Liver (tissue), 9 donors: ENCODE measurements around the gene HINT1. TPM values are rescaled to one million over a fixed set of nuclear protein-coding genes. Genes with fewer than 3 reads are reported as not detected.

Source experiments
- DNase-seq: peaks from one replicate; pipeline ENCODE4 v3.0.0-alpha.2; 2017; ENCODE audit warnings: low spot score
- H3K27ac ChIP-seq, 2 donors: one replicate each; pipeline ENCODE4 v1.7.0; 2013; ENCODE audit warnings: inconsistent platforms in 2 of 2, low read length in 2 of 2, control low read depth in 1 of 2, low read depth in 1 of 2, mild to moderate bottlenecking in 1 of 2
- H3K27me3 ChIP-seq, 4 donors: one replicate each; pipeline versions ENCODE4 v1.6.1 to v1.7.0; 2013; ENCODE audit warnings: low read length in 3 of 4, inconsistent platforms in 1 of 4, mild to moderate bottlenecking in 1 of 4, moderate library complexity in 1 of 4; ENCODE audit not compliant: control insufficient read depth in 4 of 4, insufficient read depth in 4 of 4
- H3K36me3 ChIP-seq, 4 donors: one replicate each; pipeline versions ENCODE4 v1.6.1 to v1.7.0; 2013; ENCODE audit warnings: low read length in 3 of 4, mild to moderate bottlenecking in 3 of 4, low read depth in 1 of 4, moderate library complexity in 1 of 4; ENCODE audit not compliant: control insufficient read depth in 4 of 4, insufficient read depth in 3 of 4
- H3K4me1 ChIP-seq, 4 donors: one replicate each; pipeline versions ENCODE4 v1.6.1 to v1.7.0; 2013; ENCODE audit warnings: low read length in 3 of 4, mild to moderate bottlenecking in 3 of 4, moderate library complexity in 1 of 4; ENCODE audit not compliant: control insufficient read depth in 4 of 4, insufficient read depth in 4 of 4
- H3K4me3 ChIP-seq, 3 donors: one replicate each; pipeline versions ENCODE4 v1.6.1 to v1.7.0; 2013; ENCODE audit warnings: low read length in 3 of 3, control low read depth in 1 of 3, low read depth in 1 of 3, mild to moderate bottlenecking in 1 of 3
- H3K9ac ChIP-seq, 2 donors: one replicate each; pipeline ENCODE4 v1.7.0; 2013; ENCODE audit warnings: low read length in 2 of 2, mild to moderate bottlenecking in 2 of 2, moderate library complexity in 2 of 2, control low read depth in 1 of 2, low read depth in 1 of 2
- H3K9me3 ChIP-seq, 4 donors: one replicate each; pipeline versions ENCODE4 v1.6.1 to v1.7.0; 2013; ENCODE audit warnings: low read length in 3 of 4; ENCODE audit not compliant: control insufficient read depth in 4 of 4
- EGR1 ChIP-seq, 2 donors: IDR thresholded peaks; 2 replicates each; pipeline ENCODE4 v1.6.1; 2016 to 2018; ENCODE audit warnings: antibody characterized with exemption in 2 of 2, low read depth in 2 of 2
- FOXA1 ChIP-seq: IDR thresholded peaks from 2 replicates; pipeline ENCODE4 v1.6.1; 2016; ENCODE audit warnings: antibody characterized with exemption
- FOXA2 ChIP-seq: IDR thresholded peaks from 2 replicates; pipeline ENCODE4 v1.6.1; 2016; ENCODE audit warnings: antibody characterized with exemption
- GABPA ChIP-seq, 2 donors: IDR thresholded peaks in 1 of 2; conservative IDR thresholded peaks in 1 of 2; 2 replicates each; pipeline ENCODE4 v1.6.1; 2016; ENCODE audit warnings: antibody characterized with exemption in 2 of 2, mild to moderate bottlenecking in 1 of 2, moderate library complexity in 1 of 2
- HNF4A ChIP-seq, 2 donors: conservative IDR thresholded peaks; 2 replicates each; pipeline ENCODE4 v1.6.1; 2016; ENCODE audit warnings: antibody characterized with exemption in 2 of 2, mild to moderate bottlenecking in 2 of 2
- HNF4G ChIP-seq: IDR thresholded peaks from 2 replicates; pipeline ENCODE4 v1.6.1; 2016; ENCODE audit warnings: antibody characterized with exemption
- JUND ChIP-seq, 2 donors: IDR thresholded peaks; 2 replicates each; pipeline ENCODE4 v1.6.1; 2016; ENCODE audit warnings: antibody characterized with exemption in 2 of 2
- NR2F2 ChIP-seq: IDR thresholded peaks from 2 replicates; pipeline ENCODE4 v1.6.1; 2016; ENCODE audit warnings: antibody characterized with exemption
- RAD21 ChIP-seq, 2 donors: IDR thresholded peaks; 2 replicates each; pipeline ENCODE4 v1.6.1; 2016; ENCODE audit warnings: antibody characterized with exemption in 2 of 2, mild to moderate bottlenecking in 2 of 2
- RXRA ChIP-seq, 2 donors: IDR thresholded peaks; 2 replicates each; pipeline ENCODE4 v1.6.1; 2017 to 2018; ENCODE audit warnings: antibody characterized with exemption in 2 of 2, mild to moderate bottlenecking in 1 of 2
- SP1 ChIP-seq: IDR thresholded peaks from 2 replicates; pipeline ENCODE4 v1.6.1; 2018; ENCODE audit warnings: antibody characterized with exemption, mild to moderate bottlenecking
- TAF1 ChIP-seq: conservative IDR thresholded peaks from 2 replicates; pipeline ENCODE4 v1.6.1; 2016; ENCODE audit warnings: antibody characterized with exemption, mild to moderate bottlenecking
- YY1 ChIP-seq: IDR thresholded peaks from 2 replicates; pipeline ENCODE4 v1.6.1; 2016; ENCODE audit warnings: antibody characterized with exemption, mild to moderate bottlenecking
- whole genome bisulfite sequencing: extraction: QIAGEN DNeasy Blood & Tissue Kit; methylation state at CpG from one replicate; pipeline ENCODE4 v1.1.7; 2013; 5-methylcytosine and 5-hydroxymethylcytosine counted together
- polyA plus RNA-seq, 2 donors: library from polyadenylated mRNA; stranded (reverse) in 1 of 2; unstranded in 1 of 2; fragments of 200-250 nt in 1 of 2; fragments of >200 nt in 1 of 2; fragmentation: Nextera tagmentation in 1 of 2; extraction: Ambion mirVana in 1 of 2; gene quantifications; one replicate each; pipeline versions ENCODE4 v1.2.1 to v1.2.3, GENCODE V29; 2013 to 2015
- total RNA-seq, 2 donors: library from RNA; depleted of rRNA; stranded (reverse); fragments of >200 nt; gene quantifications; one replicate each; pipeline ENCODE4 v1.2.3, GENCODE V29; 2014
- TF ChIP-seq, protein P1 (sequence below): IDR thresholded peaks from 2 replicates; pipeline ENCODE4 v1.6.1; 2016; ENCODE audit warnings: antibody characterized with exemption
- TF ChIP-seq, protein P2 (sequence below): IDR thresholded peaks from 2 replicates; pipeline ENCODE4 v1.6.1; 2016; ENCODE audit warnings: antibody characterized with exemption
- TF ChIP-seq, protein P3 (sequence below): IDR thresholded peaks from 2 replicates; pipeline ENCODE4 v1.6.1; 2016; ENCODE audit warnings: antibody characterized with exemption
- TF ChIP-seq, protein P4 (sequence below): IDR thresholded peaks from 2 replicates; pipeline ENCODE4 v1.6.1; 2016; ENCODE audit warnings: antibody characterized with exemption, mild to moderate bottlenecking
- TF ChIP-seq, protein P5 (sequence below): fragments of 150-350 bp; IDR thresholded peaks from 2 replicates; pipeline ENCODE4 v1.5.1; 2017; ENCODE audit warnings: improper control_type of control experiment, low read depth, low read length; ENCODE audit not compliant: missing input control
- donor health status: healthy.
- donor health status: healthy.
- donor health status: healthy.
- donor health status: healthy.
- donor health status: healthy.

Gene HINT1
- total and polyA plus RNA-seq, 4 donors = 112 to 902 (median 314) TPM

DNA sequence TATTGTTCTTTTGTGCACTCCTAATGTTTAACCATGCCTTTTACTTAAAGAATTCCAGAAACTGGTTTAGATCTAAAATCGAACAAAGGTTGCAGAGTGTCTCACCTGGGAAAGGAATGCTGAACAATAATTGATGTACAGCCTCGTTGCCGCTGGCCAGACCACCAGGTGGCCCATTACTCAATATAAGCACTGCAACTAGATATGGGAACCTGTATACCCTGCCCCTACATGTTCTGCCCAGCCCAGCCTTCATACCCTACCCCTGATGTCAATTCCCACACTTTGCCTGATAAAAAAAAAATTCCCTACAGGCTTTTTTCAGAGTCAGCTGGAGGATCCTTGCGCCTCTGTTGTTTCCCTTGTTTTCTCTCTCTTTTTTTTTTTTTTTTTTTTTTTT is 13.8 kb downstream of the HINT1 start:
- no peaks in the 10 kb centered on the region for H3K9me3 ChIP-seq
- no peaks in the 10 kb centered on the region for H3K4me1 ChIP-seq

DNA sequence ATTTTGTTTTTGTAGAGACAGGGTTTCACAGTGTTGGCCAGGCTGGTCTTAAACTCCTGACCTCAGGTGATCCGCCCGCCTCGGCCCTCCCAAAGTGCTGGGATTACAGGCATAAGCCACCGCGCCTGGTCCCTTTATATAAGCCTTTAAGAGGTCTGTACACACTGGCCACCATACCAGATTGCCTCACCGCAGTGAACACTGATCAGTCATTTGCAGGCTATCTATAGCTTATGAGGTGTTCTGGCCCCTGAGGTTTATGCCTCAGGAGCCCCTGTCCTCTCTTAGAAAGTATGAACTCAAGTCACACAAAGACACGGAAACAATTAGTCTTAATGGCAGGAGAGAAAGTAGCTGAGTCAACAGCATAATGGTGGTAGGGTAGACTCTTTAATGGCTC is 14.6 kb downstream of the HINT1 start:
- Histone ChIP-seq H3K9me3 (no peaks in the 10 kb centered on the region), H3K9ac (no peak overlapping the region), H3K27ac (no peak overlapping the region), H3K27me3 (no peaks in the 10 kb centered on the region), H3K4me1 (no peaks in the 10 kb centered on the region), H3K4me3 (no peak overlapping the region), H3K36me3 (no peaks in the 10 kb centered on the region)
- WGBS = 94% methylated on average over 7 of the region's 7 CpGs
- no peak for DNase-seq
- no peak for TF ChIP-seq FOXA1
- no peak for TF ChIP-seq RXRA (IDR thresholded peaks at IDR 0.05)
- TF ChIP-seq, protein P1, sequence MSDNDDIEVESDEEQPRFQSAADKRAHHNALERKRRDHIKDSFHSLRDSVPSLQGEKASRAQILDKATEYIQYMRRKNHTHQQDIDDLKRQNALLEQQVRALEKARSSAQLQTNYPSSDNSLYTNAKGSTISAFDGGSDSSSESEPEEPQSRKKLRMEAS = no peak
- no peak for TF ChIP-seq GABPA (IDR thresholded peaks at IDR 0.05 in 1 of 2, conservative IDR thresholded peaks at IDR 0.05 in 1 of 2)
- TF ChIP-seq, protein P2, sequence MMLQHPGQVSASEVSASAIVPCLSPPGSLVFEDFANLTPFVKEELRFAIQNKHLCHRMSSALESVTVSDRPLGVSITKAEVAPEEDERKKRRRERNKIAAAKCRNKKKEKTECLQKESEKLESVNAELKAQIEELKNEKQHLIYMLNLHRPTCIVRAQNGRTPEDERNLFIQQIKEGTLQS = no peak
- no peak for TF ChIP-seq HNF4A (conservative IDR thresholded peaks at IDR 0.05)

More for the DNA sequence above, 13.8 kb downstream of the HINT1 start:
- WGBS = 95% methylated on average over 4 of the region's 4 CpGs
- H3K27ac ChIP-seq = no peak overlapping the region
- no peak overlapping the region for H3K4me3 ChIP-seq
- no peaks in the 10 kb centered on the region for H3K27me3 ChIP-seq
- H3K9ac ChIP-seq = no peak overlapping the region
- no peaks in the 10 kb centered on the region for H3K36me3 ChIP-seq
- no peak for DNase-seq
- TF ChIP-seq HNF4A (conservative IDR thresholded peaks at IDR 0.05) = no peak
- TF ChIP-seq SP1 = no peak
- TF ChIP-seq, protein P3, sequence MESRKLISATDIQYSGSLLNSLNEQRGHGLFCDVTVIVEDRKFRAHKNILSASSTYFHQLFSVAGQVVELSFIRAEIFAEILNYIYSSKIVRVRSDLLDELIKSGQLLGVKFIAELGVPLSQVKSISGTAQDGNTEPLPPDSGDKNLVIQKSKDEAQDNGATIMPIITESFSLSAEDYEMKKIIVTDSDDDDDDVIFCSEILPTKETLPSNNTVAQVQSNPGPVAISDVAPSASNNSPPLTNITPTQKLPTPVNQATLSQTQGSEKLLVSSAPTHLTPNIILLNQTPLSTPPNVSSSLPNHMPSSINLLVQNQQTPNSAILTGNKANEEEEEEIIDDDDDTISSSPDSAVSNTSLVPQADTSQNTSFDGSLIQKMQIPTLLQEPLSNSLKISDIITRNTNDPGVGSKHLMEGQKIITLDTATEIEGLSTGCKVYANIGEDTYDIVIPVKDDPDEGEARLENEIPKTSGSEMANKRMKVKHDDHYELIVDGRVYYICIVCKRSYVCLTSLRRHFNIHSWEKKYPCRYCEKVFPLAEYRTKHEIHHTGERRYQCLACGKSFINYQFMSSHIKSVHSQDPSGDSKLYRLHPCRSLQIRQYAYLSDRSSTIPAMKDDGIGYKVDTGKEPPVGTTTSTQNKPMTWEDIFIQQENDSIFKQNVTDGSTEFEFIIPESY = no peak

DNA sequence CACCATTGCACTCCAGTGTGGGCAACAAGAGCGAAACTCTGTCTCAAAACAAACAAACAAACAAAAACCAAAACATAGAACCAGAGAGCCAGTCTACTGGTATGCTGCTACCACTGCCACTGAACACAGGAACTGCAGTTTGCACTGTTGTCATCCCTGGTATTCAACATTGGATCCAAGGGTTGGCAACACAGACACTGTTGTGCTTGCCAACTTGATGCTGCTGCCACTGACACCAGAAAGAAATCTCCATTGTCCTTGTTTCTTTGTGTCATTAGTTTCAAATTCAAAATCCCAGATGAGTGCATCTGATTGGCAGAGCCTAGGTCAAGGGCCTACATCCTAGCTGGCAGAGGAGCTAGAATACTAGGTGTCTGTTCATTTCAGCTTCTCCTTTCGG is 16.2 kb downstream of the HINT1 start:
- WGBS = 97% methylated on average over 2 of the region's 2 CpGs
- TF ChIP-seq SP1 = no peak
- TF ChIP-seq HNF4A (conservative IDR thresholded peaks at IDR 0.05) = no peak
- no peak for TF ChIP-seq EGR1 (IDR thresholded peaks at IDR 0.05; ENCODE audit: low read depth in 2 of 2)
- TF ChIP-seq, protein P3 = no peak
- TF ChIP-seq, protein P2 = no peak
- TF ChIP-seq NR2F2 = no peak
- no peak for TF ChIP-seq YY1
- TF ChIP-seq JUND (IDR thresholded peaks at IDR 0.05) = no peak
- TF ChIP-seq RXRA (IDR thresholded peaks at IDR 0.05) = no peak
- TF ChIP-seq, protein P1 = no peak
- no peak for TF ChIP-seq TAF1
- no peak for TF ChIP-seq FOXA2
- no peak for TF ChIP-seq FOXA1
- TF ChIP-seq, protein P4, sequence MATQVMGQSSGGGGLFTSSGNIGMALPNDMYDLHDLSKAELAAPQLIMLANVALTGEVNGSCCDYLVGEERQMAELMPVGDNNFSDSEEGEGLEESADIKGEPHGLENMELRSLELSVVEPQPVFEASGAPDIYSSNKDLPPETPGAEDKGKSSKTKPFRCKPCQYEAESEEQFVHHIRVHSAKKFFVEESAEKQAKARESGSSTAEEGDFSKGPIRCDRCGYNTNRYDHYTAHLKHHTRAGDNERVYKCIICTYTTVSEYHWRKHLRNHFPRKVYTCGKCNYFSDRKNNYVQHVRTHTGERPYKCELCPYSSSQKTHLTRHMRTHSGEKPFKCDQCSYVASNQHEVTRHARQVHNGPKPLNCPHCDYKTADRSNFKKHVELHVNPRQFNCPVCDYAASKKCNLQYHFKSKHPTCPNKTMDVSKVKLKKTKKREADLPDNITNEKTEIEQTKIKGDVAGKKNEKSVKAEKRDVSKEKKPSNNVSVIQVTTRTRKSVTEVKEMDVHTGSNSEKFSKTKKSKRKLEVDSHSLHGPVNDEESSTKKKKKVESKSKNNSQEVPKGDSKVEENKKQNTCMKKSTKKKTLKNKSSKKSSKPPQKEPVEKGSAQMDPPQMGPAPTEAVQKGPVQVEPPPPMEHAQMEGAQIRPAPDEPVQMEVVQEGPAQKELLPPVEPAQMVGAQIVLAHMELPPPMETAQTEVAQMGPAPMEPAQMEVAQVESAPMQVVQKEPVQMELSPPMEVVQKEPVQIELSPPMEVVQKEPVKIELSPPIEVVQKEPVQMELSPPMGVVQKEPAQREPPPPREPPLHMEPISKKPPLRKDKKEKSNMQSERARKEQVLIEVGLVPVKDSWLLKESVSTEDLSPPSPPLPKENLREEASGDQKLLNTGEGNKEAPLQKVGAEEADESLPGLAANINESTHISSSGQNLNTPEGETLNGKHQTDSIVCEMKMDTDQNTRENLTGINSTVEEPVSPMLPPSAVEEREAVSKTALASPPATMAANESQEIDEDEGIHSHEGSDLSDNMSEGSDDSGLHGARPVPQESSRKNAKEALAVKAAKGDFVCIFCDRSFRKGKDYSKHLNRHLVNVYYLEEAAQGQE = no peak
- TF ChIP-seq HNF4G = no peak
- TF ChIP-seq RAD21 (IDR thresholded peaks at IDR 0.05) = no peak
- TF ChIP-seq, protein P5, sequence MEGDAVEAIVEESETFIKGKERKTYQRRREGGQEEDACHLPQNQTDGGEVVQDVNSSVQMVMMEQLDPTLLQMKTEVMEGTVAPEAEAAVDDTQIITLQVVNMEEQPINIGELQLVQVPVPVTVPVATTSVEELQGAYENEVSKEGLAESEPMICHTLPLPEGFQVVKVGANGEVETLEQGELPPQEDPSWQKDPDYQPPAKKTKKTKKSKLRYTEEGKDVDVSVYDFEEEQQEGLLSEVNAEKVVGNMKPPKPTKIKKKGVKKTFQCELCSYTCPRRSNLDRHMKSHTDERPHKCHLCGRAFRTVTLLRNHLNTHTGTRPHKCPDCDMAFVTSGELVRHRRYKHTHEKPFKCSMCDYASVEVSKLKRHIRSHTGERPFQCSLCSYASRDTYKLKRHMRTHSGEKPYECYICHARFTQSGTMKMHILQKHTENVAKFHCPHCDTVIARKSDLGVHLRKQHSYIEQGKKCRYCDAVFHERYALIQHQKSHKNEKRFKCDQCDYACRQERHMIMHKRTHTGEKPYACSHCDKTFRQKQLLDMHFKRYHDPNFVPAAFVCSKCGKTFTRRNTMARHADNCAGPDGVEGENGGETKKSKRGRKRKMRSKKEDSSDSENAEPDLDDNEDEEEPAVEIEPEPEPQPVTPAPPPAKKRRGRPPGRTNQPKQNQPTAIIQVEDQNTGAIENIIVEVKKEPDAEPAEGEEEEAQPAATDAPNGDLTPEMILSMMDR = no peak

More for the DNA sequence above, 16.2 kb downstream of the HINT1 start:
- Histone ChIP-seq H3K9me3 (no peaks in the 10 kb centered on the region), H3K4me3 (no peak overlapping the region), H3K4me1 (no peaks in the 10 kb centered on the region), H3K9ac (no peak overlapping the region), H3K36me3 (no peaks in the 10 kb centered on the region), H3K27ac (no peak overlapping the region), H3K27me3 (no peaks in the 10 kb centered on the region)
- no peak for DNase-seq
